ENCODE results near the gene SLC22A17. TPM values are rescaled to one million over a fixed set of nuclear protein-coding genes. Genes with fewer than 3 reads are reported as not detected.

SLC22A17 gene
- total and polyA plus RNA-seq, 2 of the 13 experiments (the other 11 are each of a cell fraction or from before 2014, with no cell fraction given): 0.95 to 1.1 TPM

DNA sequence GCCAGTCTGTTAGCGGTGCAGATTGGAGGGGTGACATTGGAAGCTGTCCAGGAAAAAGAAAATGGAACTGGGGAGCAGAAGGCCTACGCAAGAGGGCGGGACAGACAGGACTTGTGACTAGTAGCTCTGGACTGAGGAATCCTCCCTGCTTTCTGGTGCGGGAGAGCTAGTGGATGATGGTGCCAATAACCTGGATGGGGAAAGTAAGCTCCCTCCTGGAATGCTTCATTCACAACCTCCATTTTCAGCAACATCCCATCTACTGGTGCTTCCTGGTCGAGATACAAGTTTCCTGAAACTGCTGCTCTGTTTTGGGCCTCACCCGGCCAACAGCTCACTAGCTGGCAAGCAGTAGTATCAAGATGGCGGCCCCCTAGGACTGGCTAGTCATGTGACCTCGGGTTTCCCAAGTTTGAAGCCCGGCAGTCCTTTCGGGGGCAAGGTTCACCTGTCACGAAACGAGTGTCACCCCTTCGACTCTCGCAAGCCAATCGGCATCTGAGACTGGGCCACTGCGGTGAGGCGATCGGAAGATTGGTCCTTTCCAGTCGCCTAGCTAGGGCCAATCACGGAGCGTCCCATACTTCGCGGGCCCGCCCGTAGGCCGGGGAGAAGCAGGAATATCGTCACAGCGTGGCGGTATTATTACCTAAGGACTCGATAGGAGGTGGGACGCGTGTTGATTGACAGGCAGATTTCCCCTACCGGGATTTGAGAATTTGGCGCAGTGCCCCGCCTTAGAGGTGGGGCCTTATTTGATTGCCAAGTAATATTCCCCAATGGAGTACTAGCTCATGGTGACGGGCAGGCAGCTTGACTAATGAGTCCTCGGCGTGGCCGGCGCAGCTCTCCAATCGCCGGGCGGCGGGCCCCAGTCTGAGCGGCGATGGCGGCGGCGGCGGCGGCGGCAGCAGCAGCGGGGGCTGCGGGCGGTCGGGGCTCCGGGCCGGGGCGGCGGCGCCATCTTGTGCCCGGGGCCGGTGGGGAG lies 31.8 kb downstream of the SLC22A17 start, which contains the start of gene PABPN1 (continued):
- TF ChIP-seq, protein P1, sequence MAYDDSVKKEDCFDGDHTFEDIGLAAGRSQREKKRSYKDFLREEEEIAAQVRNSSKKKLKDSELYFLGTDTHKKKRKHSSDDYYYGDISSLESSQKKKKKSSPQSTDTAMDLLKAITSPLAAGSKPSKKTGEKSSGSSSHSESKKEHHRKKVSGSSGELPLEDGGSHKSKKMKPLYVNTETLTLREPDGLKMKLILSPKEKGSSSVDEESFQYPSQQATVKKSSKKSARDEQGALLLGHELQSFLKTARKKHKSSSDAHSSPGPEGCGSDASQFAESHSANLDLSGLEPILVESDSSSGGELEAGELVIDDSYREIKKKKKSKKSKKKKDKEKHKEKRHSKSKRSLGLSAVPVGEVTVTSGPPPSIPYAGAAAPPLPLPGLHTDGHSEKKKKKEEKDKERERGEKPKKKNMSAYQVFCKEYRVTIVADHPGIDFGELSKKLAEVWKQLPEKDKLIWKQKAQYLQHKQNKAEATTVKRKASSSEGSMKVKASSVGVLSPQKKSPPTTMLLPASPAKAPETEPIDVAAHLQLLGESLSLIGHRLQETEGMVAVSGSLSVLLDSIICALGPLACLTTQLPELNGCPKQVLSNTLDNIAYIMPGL (CRISPR knock-in tag; IDR thresholded peaks at IDR 0.05; ENCODE audit: borderline replicate concordance in 1 of 2, low read depth in 1 of 2): peak; percentile 90 to 93
- TF ChIP-seq HNRNPLL (IDR thresholded peaks at IDR 0.05; ENCODE audit: low read depth, low read length, poor library complexity, severe bottlenecking) (peak; percentile 89), ZNF567 (CRISPR knock-in tag; IDR thresholded peaks at IDR 0.05; ENCODE audit: borderline replicate concordance) (no peak; the same call in 1 of the 2 replicates), ZKSCAN5 (CRISPR knock-in tag; IDR thresholded peaks at IDR 0.05) (peak; percentile 79), ZBTB7B (CRISPR knock-in tag; IDR thresholded peaks at IDR 0.05) (peak; percentile 67), RFXAP (CRISPR knock-in tag; IDR thresholded peaks at IDR 0.05; ENCODE audit: borderline replicate concordance) (peak; percentile 98), ZNF121 (CRISPR knock-in tag; IDR thresholded peaks at IDR 0.05) (0 out of 2 replicates have a peak, but pooled peaks have one; percentile 71), KDM6A (CRISPR knock-in tag; IDR thresholded peaks at IDR 0.05; ENCODE audit: low read depth) (peak; percentile 69), TOE1 (CRISPR knock-in tag; IDR thresholded peaks at IDR 0.05) (peak; percentile 94), ARNT (IDR thresholded peaks at IDR 0.05) (no peak), KLF6 (CRISPR knock-in tag; IDR thresholded peaks at IDR 0.05) (peak; percentile 94), ZNF557 (CRISPR knock-in tag; IDR thresholded peaks at IDR 0.05) (peak; percentile 51), ZNF678 (CRISPR knock-in tag; IDR thresholded peaks at IDR 0.05) (peak; percentile 76; the same call in 1 of the 2 replicates), ZMYM3 (CRISPR knock-in tag; IDR thresholded peaks at IDR 0.05) (peak; percentile 61), SMARCE1 (IDR thresholded peaks at IDR 0.05; ENCODE audit: borderline replicate concordance) (no peak), ZNF670 (CRISPR knock-in tag; IDR thresholded peaks at IDR 0.05; ENCODE audit: borderline replicate concordance) (peak; percentile 98), ZNF207 (IDR thresholded peaks at IDR 0.05; ENCODE audit: borderline replicate concordance) (no peak)
- TF ChIP-seq, protein P2, sequence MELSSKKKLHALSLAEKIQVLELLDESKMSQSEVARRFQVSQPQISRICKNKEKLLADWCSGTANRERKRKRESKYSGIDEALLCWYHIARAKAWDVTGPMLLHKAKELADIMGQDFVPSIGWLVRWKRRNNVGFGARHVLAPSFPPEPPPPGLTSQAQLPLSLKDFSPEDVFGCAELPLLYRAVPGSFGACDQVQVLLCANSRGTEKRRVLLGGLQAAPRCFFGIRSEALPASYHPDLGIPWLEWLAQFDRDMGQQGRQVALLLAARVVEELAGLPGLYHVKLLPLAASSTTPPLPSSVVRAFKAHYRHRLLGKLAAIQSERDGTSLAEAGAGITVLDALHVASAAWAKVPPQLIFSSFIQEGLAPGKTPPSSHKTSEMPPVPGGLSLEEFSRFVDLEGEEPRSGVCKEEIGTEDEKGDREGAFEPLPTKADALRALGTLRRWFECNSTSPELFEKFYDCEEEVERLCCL (CRISPR knock-in tag; IDR thresholded peaks at IDR 0.05; ENCODE audit: borderline replicate concordance): no peak; the same call in 1 of the 2 replicates
- TF ChIP-seq, protein P3, sequence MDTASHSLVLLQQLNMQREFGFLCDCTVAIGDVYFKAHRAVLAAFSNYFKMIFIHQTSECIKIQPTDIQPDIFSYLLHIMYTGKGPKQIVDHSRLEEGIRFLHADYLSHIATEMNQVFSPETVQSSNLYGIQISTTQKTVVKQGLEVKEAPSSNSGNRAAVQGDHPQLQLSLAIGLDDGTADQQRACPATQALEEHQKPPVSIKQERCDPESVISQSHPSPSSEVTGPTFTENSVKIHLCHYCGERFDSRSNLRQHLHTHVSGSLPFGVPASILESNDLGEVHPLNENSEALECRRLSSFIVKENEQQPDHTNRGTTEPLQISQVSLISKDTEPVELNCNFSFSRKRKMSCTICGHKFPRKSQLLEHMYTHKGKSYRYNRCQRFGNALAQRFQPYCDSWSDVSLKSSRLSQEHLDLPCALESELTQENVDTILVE (CRISPR knock-in tag; IDR thresholded peaks at IDR 0.05): peak; percentile 98
- TF ChIP-seq, protein P4, sequence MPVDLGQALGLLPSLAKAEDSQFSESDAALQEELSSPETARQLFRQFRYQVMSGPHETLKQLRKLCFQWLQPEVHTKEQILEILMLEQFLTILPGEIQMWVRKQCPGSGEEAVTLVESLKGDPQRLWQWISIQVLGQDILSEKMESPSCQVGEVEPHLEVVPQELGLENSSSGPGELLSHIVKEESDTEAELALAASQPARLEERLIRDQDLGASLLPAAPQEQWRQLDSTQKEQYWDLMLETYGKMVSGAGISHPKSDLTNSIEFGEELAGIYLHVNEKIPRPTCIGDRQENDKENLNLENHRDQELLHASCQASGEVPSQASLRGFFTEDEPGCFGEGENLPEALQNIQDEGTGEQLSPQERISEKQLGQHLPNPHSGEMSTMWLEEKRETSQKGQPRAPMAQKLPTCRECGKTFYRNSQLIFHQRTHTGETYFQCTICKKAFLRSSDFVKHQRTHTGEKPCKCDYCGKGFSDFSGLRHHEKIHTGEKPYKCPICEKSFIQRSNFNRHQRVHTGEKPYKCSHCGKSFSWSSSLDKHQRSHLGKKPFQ (CRISPR knock-in tag; IDR thresholded peaks at IDR 0.05; ENCODE audit: insufficient replicate concordance): peak; percentile 5
- TF ChIP-seq, protein P5, sequence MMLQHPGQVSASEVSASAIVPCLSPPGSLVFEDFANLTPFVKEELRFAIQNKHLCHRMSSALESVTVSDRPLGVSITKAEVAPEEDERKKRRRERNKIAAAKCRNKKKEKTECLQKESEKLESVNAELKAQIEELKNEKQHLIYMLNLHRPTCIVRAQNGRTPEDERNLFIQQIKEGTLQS (CRISPR knock-in tag; IDR thresholded peaks at IDR 0.05): 0 out of 2 replicates have a peak, but pooled peaks have one; percentile 35
- TF ChIP-seq, protein P6, sequence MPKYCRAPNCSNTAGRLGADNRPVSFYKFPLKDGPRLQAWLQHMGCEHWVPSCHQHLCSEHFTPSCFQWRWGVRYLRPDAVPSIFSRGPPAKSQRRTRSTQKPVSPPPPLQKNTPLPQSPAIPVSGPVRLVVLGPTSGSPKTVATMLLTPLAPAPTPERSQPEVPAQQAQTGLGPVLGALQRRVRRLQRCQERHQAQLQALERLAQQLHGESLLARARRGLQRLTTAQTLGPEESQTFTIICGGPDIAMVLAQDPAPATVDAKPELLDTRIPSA (CRISPR knock-in tag; IDR thresholded peaks at IDR 0.05; ENCODE audit: borderline replicate concordance): no peak
